Sigmoid colon (tissue), 4 donors: ENCODE measurements around the gene MFSD2B.

ENCODE experiments used
- POLR2AphosphoS5 ChIP-seq, 4 donors: sonication (generic); formaldehyde crosslinking; IDR thresholded peaks; one replicate each; pipeline ENCODE4 v1.6.1; 2017; ENCODE audit warnings: antibody characterized with exemption in 4 of 4
- TF ChIP-seq, protein P1 (sequence below), 4 experiments: fragments of 450-650 bp in 3 of 4; fragments of 200-600 bp in 1 of 4; IDR thresholded peaks; one replicate each; pipeline ENCODE4 v1.5.1; 2016 to 2019; ENCODE audit warnings: antibody characterized with exemption in 4 of 4, mild to moderate bottlenecking in 3 of 4, moderate library complexity in 2 of 4

- TF ChIP-seq, protein P1, sequence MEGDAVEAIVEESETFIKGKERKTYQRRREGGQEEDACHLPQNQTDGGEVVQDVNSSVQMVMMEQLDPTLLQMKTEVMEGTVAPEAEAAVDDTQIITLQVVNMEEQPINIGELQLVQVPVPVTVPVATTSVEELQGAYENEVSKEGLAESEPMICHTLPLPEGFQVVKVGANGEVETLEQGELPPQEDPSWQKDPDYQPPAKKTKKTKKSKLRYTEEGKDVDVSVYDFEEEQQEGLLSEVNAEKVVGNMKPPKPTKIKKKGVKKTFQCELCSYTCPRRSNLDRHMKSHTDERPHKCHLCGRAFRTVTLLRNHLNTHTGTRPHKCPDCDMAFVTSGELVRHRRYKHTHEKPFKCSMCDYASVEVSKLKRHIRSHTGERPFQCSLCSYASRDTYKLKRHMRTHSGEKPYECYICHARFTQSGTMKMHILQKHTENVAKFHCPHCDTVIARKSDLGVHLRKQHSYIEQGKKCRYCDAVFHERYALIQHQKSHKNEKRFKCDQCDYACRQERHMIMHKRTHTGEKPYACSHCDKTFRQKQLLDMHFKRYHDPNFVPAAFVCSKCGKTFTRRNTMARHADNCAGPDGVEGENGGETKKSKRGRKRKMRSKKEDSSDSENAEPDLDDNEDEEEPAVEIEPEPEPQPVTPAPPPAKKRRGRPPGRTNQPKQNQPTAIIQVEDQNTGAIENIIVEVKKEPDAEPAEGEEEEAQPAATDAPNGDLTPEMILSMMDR (IDR thresholded peaks at IDR 0.05) = no peak
- no peak for TF ChIP-seq POLR2AphosphoS5 (IDR thresholded peaks at IDR 0.05)
Measured at GRCh38 chr2:24047703-24048033, 37.8 kb downstream of the MFSD2B start.
